ENCODE measurements around the gene COL9A3. TPM values are rescaled to one million over a fixed set of nuclear protein-coding genes. Genes with fewer than 3 reads are reported as not detected.

Gene COL9A3
- total RNA-seq, 1 donor from 2014 or later: 10.5 TPM

- peaks cover 11% of the 10 kb centered on the region for H3K4me1 ChIP-seq
- no peaks in the 10 kb centered on the region for H3K79me2 ChIP-seq (ENCODE audit: low read depth)
- H3K4me2 ChIP-seq: no peak overlapping the region
- H2AFZ ChIP-seq (replicated peaks): no peak overlapping the region
- peak overlapping the region; percentile 15 for H3K4me3 Mint-ChIP-seq
- no peaks in the 10 kb centered on the region for H3K36me3 ChIP-seq
- H3K9me3 ChIP-seq (ENCODE audit: low read depth): no peaks in the 10 kb centered on the region
- TF ChIP-seq EZH2 (IDR thresholded peaks at IDR 0.05) (no peak), EZH2phosphoT487 (IDR thresholded peaks at IDR 0.05) (no peak)
- TF ChIP-seq, protein P1, sequence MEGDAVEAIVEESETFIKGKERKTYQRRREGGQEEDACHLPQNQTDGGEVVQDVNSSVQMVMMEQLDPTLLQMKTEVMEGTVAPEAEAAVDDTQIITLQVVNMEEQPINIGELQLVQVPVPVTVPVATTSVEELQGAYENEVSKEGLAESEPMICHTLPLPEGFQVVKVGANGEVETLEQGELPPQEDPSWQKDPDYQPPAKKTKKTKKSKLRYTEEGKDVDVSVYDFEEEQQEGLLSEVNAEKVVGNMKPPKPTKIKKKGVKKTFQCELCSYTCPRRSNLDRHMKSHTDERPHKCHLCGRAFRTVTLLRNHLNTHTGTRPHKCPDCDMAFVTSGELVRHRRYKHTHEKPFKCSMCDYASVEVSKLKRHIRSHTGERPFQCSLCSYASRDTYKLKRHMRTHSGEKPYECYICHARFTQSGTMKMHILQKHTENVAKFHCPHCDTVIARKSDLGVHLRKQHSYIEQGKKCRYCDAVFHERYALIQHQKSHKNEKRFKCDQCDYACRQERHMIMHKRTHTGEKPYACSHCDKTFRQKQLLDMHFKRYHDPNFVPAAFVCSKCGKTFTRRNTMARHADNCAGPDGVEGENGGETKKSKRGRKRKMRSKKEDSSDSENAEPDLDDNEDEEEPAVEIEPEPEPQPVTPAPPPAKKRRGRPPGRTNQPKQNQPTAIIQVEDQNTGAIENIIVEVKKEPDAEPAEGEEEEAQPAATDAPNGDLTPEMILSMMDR (IDR thresholded peaks at IDR 0.05): no peak
- H3K4me3 ChIP-seq: no peak overlapping the region
- H3K27ac ChIP-seq: no peak overlapping the region
- peaks cover 42% of the 10 kb centered on the region for H3F3A ChIP-seq (ENCODE audit: low read depth)
- H3K4me1 Mint-ChIP-seq: peaks cover 31% of the 10 kb centered on the region
- no peaks in the 10 kb centered on the region for H3K9me3 Mint-ChIP-seq
- H3K27me3 ChIP-seq: peaks cover 22% of the 10 kb centered on the region
- H3K9ac ChIP-seq: no peak overlapping the region
- DNase-seq (ENCODE audit: low spot score): no peak
- no peak overlapping the region for H3K27ac Mint-ChIP-seq
- H3K36me3 Mint-ChIP-seq: peaks cover 16% of the 10 kb centered on the region
- peaks cover 22% of the 10 kb centered on the region for H3K27me3 Mint-ChIP-seq (ENCODE audit: insufficient read depth, low read depth)
- H4K20me1 ChIP-seq (ENCODE audit: low read depth): peaks cover 19% of the 10 kb centered on the region
These were observed 15.4 kb upstream of the COL9A3 start for GRCh38 chr20:62801284-62802010.

GRCh38 chr20:62802026-62802712 is 14.7 kb upstream of the COL9A3 start:
- H3K27ac ChIP-seq: no peak overlapping the region
- H3K79me2 ChIP-seq (ENCODE audit: low read depth): no peaks in the 10 kb centered on the region
- no peak for TF ChIP-seq EZH2 (IDR thresholded peaks at IDR 0.05)
- TF ChIP-seq EZH2phosphoT487 (IDR thresholded peaks at IDR 0.05): no peak
- TF ChIP-seq, protein P1 (IDR thresholded peaks at IDR 0.05): no peak
- no peaks in the 10 kb centered on the region for H3K36me3 ChIP-seq
- DNase-seq (ENCODE audit: low spot score): no peak
- peaks cover 16% of the 10 kb centered on the region for H3K36me3 Mint-ChIP-seq
- H3K4me2 ChIP-seq: no peak overlapping the region
- H3K27ac Mint-ChIP-seq: no peak overlapping the region
- peaks cover 35% of the 10 kb centered on the region for H3K4me1 Mint-ChIP-seq
- no peak overlapping the region for H3K4me3 Mint-ChIP-seq
- H3K4me1 ChIP-seq: peaks cover 13% of the 10 kb centered on the region
- H3K9me3 Mint-ChIP-seq: no peaks in the 10 kb centered on the region
- H4K20me1 ChIP-seq (ENCODE audit: low read depth): peaks cover 25% of the 10 kb centered on the region
- no peaks in the 10 kb centered on the region for H3K9me3 ChIP-seq (ENCODE audit: low read depth)
- no peak overlapping the region for H3K9ac ChIP-seq
- H2AFZ ChIP-seq (replicated peaks): no peak overlapping the region
- H3K27me3 ChIP-seq: peaks cover 22% of the 10 kb centered on the region
- no peak overlapping the region for H3K4me3 ChIP-seq
- H3F3A ChIP-seq (ENCODE audit: low read depth): peaks cover 40% of the 10 kb centered on the region
- peaks cover 22% of the 10 kb centered on the region for H3K27me3 Mint-ChIP-seq (ENCODE audit: insufficient read depth, low read depth)

GRCh38 chr20:62804021-62804626 is 12.7 kb upstream of the COL9A3 start:
- peaks cover 31% of the 10 kb centered on the region for H4K20me1 ChIP-seq (ENCODE audit: low read depth)
- no peaks in the 10 kb centered on the region for H3K79me2 ChIP-seq (ENCODE audit: low read depth)
- H3K9ac ChIP-seq: no peak overlapping the region
- H3K4me1 ChIP-seq: peaks cover 13% of the 10 kb centered on the region
- DNase-seq (ENCODE audit: low spot score): no peak
- peak overlapping the region; percentile 32 for H2AFZ ChIP-seq (replicated peaks)
- H3K36me3 ChIP-seq: no peaks in the 10 kb centered on the region
- no peak overlapping the region for H3K27ac Mint-ChIP-seq
- H3K4me3 ChIP-seq: peak overlapping the region; percentile 83
- H3K36me3 Mint-ChIP-seq: peaks cover 7% of the 10 kb centered on the region
- peak overlapping the region; percentile 90 for H3K4me3 Mint-ChIP-seq
- peaks cover 22% of the 10 kb centered on the region for H3K27me3 ChIP-seq
- H3K4me1 Mint-ChIP-seq: peaks cover 32% of the 10 kb centered on the region
- H3K9me3 Mint-ChIP-seq: no peaks in the 10 kb centered on the region
- no peak for TF ChIP-seq EZH2 (IDR thresholded peaks at IDR 0.05)
- TF ChIP-seq, protein P1 (IDR thresholded peaks at IDR 0.05): no peak
- TF ChIP-seq EZH2phosphoT487 (IDR thresholded peaks at IDR 0.05): no peak
- no peaks in the 10 kb centered on the region for H3K9me3 ChIP-seq (ENCODE audit: low read depth)
- no peak overlapping the region for H3K27ac ChIP-seq
- H3K27me3 Mint-ChIP-seq (ENCODE audit: insufficient read depth, low read depth): peaks cover 22% of the 10 kb centered on the region
- peak overlapping the region; percentile 87 for H3K4me2 ChIP-seq
- H3F3A ChIP-seq (ENCODE audit: low read depth): peaks cover 38% of the 10 kb centered on the region

Data from neural progenitor cell (in vitro differentiated cells).